ENCODE results near the gene RD3L.

Gene RD3L

DNA sequence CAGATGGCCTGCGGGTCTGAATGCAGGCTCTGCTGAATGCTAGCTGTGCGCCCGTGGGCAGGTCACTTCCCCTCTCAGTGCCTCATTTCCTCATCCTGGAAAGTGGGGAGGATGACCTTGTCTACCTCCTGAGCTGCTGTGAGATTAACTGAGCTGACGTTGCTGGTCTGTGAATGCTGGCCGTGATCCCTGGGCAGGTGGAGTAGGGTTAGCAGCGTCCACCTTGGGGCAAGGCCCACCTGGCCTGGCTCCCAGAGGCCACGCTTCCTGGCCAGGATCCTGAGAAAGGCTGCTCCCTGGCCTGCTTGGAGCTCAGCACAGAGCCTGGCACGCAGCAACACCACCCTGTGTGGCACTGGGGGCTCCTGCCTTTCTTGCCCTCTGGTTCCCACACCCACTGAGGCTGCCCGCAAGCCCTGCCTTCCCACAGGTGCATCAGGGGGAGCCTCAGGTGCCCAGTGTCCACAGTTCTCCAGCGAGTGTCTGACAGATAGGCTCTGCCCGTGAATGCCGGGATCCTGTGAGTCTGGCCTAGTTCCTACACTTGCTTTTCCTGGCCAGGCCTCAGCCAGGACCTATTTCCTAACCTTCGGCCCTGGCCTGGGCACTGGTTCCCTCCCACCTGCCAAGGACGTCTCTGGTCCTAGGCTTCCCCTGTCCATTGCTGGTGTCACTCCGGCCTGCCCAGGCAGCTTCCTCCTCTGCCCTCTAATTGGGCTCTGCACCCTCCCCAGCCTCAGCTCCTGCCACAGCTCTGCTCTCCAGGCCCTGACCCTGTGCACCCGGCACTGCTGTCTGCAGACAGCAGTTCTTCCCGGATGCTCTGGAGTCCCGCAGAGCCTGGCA lies 51.3 kb downstream of the RD3L start:
- H3K9ac ChIP-seq (ENCODE audit: low read depth, low read length): no peak overlapping the region
- H3K36me3 ChIP-seq (ENCODE audit: insufficient read depth, low read length): no peaks in the 10 kb centered on the region
- H3K9me3 ChIP-seq (replicated peaks; ENCODE audit: low read length): no peaks in the 10 kb centered on the region
- no peaks in the 10 kb centered on the region for H3K27me3 ChIP-seq (ENCODE audit: control insufficient read depth, insufficient read depth, low read length)
- no peak overlapping the region for H3K4me2 ChIP-seq (ENCODE audit: low read length)
- peaks cover 14% of the 10 kb centered on the region for H3K4me1 ChIP-seq (ENCODE audit: control insufficient read depth, insufficient read depth, low read length)
- no peak overlapping the region for H3K4me3 ChIP-seq (ENCODE audit: low read length)

Data from skeletal muscle satellite cell (primary cell).